GM21515 (cell line): ENCODE measurements around the gene SLC16A13.

Experiments used
- ATAC-seq: cut with Tn5 transposase; IDR thresholded peaks from one replicate; pipeline ENCODE4 v1.9.1; 2021; ENCODE audit not compliant: unreplicated experiment

Gene SLC16A13

DNA sequence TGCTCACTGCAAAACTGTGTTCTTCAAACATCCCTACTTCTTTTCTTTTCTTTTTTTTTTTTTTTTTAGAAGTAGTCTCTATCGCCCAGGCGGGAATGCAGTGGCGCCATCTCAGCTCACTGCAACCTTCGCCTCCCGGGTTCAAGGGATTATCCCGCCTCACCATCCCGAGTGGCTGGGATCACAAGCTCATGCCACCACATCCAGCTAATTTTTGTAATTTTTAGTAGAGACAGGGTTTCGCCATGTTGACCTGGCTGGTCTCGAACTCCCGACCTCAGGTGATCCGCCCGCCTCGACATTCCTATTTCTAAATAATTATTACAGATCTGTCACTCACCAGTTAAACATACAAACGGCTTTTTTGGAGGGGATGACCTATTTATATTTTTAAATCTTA, 24.4 kb upstream of the SLC16A13 start:
- no peak for ATAC-seq

DNA sequence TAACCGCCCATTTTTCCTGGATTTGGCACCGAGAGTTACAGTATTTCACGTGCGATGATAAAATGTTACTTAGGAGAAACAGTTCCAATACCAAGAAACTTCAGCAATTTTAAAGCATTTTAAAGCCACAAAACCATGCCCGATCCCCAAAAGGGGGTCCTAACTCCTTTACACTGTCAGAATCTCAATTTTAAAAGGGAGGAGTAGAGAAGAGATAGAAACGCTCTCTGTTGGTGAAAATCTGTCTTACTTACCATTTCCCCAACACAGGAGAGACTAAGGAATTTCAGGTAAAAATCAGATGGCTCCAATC, 23.9 kb upstream of the SLC16A13 start:
- no peak for ATAC-seq

DNA sequence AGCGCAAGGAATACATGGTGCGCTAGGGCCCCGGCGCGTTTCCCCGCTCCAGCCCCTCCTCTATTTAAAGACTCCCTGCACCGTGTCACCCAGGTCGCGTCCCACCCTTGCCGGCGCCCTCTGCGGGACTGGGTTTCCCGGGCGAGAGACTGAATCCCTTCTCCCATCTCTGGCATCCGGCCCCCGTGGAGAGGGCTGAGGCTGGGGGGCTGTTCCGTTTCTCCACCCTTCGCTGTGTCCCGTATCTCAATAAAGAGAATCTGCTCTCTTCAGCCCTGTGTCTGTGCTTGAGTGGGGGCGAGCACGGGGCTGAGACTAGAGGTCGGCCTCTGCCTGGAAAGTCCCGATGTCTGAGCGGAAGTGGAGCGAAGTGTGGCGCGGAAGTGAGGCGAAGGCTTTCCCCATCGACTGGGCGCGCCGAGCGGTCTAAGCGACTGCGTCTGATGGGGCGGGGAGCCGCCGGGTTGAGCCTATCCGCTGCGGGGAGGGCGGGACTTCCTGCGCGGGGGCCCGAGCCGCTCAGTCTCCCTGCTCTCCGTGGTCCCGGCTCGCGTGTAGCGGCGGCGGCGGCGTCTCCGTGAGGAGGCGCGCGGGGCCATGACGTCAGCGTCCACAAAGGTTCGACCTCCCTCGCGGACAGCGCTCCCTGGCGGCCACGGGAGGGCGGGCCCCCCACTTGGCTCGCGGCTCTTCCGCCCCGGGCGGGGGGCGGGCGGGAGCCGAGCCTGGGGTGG, 21.4 kb upstream of the SLC16A13 start:
- peak; percentile 74 for ATAC-seq

DNA sequence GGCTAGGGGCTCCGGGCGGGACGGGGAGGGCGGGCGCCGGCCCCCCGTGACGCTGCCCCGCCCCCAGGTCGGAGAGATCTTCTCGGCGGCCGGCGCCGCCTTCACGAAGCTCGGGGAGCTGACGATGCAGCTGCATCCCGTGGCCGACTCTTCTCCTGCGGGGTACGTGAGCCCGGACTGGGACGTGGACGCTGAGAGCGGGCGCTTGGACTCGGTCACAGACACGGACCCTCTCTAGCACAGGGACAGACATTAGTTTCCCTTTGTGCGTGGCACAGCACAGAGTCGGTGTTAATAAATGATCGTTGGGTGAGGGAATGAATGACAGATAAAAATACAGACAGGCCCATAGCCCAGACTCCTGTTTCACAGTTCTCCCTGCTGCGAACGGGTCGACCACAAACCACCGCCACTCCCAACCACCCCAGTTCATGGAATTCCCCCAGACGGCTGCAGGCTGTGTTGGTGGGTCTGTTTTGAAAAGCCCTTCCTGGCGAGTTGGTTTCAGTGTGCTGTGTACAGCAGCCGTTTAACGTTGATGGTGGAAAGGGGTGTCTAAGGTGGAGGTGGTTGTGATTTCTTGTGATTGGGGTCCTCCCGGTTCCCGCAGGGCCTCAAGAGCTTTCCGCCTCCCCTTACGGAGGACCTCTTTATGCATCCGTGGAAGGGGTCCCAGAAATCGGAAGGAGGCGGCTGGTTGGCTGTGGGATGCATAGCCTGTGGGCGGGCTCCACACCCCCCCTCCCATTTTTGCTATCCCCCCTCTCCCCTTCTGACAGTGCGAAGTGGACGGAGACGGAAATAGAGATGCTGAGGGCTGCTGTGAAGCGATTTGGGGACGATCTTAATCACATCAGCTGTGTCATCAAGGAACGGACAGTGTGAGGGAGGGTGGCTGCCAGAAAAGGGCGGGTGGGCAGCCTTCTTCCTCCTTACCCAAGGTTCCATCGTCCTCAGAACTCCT, 20.5 kb upstream of the SLC16A13 start:
- peak; percentile 4 for ATAC-seq

DNA sequence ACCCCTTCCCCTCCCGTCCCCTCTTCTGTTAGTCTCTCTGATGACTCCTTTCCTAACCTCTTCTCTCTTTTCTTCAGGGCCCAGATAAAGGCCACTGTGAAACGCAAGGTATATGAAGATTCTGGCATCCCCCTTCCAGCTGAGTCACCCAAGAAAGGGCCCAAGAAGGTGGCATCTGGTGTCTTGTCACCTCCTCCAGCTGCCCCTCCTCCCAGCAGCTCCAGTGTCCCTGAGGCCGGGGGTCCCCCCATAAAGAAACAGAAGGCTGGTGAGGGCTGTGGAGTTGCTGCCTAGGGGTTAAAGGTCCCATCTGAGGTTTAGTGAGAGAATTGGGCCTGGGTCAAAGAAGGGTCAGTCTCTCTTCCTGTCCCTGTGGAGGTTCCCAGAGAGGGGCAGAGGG, 19.4 kb upstream of the SLC16A13 start:
- ATAC-seq = no peak

DNA sequence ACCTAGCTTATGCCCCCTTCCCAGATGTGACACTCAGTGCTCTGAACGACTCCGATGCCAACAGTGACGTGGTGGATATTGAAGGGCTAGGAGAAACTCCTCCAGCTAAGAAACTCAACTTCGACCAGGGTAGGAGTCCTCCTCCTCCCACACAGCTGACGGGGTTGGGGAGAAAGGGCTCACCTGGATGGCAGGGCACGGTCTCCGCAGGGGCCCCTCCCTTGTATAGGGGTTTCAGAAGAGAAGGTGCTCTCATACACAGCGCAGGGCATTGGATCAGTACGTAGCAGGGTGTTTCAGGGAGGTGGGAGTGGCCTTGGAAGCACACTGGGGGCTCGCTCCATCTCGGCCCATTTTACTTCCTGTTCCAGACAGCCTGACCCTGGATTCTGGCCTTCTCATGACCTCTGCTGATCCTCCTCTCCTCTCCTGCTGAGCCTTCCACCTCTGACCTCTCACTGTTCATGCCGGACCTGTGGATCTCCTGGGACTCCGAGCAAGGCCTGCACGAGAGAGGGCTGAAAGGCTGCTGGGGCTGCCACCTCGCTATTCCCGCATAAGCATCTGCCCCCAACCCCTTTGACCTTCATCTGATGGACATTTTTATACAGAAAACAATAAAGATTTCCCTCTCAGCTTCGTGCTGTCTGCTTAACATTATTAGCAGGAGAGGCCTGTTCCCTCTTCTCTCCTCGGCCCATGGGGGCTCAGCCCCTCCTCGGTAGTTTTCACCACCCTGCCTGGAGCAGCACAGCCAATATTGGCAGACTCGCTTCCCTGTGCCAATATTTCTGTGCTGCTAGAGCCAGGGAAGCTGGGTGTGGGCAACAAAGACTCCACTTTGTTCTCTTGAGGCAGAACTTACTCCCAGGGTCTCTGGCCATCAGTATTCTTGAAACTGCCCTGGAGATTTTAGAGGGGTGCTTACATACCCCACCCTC, 18.7 kb upstream of the SLC16A13 start:
- no peak for ATAC-seq

DNA sequence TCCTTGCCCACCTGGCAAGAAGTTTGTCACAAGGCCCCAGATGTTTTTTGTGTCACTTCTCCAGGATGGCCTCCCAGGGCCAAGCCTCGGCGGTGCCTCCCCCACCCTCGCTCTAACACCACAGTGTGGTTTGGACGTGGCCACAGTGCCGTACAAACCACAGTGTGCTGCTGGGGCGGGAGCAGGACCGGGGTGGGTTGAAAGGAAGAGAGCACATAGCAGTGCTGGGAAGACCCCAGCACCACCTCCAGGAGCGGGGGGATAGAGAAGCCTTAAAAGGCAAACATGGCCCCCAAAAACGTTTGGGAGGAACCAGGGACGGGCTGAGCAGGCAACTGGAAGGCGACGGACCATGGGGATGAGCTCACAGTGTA, 18.0 kb upstream of the SLC16A13 start:
- ATAC-seq = no peak

DNA sequence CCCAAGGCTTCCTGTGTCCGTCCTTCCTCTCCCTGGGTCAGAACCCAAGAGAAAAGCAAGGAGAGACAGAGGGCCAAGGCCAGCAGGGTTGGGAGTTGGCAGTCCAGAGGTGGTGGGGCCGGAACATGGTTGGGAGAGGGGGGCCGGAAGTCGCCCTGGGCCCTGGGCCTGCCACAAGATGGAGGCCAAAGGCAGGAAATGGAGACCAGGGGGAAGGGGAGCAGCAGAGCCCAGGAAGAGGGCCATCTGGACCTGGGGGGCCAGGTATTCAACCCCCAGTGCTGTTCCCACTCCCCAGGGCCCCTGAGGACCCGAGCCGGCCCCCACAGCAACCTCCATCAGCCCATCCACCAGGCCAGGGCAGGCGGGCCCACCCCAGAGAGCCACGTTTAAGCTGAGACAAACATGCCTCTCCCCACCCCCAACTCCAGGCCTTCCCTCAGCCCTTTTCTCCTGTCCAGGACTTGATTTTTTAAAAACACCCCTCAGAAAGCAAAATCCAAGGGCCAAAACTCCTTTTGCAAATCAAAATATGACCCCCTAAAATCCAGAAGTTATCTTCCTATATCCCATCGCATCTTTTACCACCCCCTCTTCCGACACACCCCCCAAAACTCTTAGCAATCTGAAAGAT, 17.4 kb upstream of the SLC16A13 start:
- no peak for ATAC-seq

DNA sequence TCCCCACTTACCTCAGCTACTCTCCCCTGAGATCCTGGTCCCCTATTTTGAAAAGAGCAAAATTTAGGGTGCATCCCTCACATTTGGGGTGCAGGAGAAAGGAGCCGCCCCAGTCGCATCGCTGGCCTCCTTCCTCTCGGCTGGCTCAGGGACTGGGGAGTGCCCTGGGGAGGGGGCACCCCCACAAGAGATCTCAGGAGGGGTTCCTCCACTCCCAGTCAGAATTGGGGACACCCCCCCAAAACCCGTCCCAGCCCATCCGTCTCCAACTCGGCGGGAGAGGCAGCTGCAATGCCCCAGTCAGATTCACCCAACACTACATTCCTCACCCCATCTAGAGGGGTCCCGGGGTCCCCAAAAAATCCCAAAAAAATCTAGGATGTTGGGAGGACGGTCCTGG, 16.4 kb upstream of the SLC16A13 start:
- ATAC-seq = no peak

DNA sequence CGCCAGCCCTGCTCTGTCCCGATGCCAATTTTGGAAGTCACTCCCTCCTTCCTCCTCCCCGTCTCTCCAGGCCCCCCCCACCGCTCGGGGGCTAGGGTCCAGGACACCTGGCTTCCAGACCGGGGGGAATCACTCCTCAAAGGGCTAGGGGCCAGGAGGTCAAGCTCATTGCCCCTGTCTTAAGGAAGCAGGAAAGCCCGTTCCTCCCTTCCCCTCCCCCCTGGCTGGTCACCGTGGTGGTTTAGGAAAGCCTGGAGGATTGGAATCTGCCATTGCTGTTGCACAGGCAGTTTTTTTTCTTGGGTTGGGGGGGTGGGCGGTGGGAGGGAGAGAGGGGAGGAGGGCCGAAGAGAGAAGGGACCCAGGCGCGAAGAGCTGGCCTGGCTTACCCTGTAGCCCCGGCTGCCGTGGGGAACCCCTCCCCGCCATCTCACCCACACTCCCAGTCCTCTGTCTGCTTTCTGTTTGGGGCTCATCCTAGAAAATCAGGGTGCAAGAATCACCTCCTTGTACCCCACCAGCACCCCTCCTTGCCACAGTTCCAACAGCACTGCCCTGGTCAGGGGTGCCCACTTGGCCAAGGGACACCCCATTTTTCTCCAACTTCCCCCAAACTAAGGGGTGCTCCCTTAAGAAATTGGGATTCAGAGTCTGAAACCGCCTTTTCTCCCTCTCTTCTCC, 15.8 kb upstream of the SLC16A13 start:
- no peak for ATAC-seq

DNA sequence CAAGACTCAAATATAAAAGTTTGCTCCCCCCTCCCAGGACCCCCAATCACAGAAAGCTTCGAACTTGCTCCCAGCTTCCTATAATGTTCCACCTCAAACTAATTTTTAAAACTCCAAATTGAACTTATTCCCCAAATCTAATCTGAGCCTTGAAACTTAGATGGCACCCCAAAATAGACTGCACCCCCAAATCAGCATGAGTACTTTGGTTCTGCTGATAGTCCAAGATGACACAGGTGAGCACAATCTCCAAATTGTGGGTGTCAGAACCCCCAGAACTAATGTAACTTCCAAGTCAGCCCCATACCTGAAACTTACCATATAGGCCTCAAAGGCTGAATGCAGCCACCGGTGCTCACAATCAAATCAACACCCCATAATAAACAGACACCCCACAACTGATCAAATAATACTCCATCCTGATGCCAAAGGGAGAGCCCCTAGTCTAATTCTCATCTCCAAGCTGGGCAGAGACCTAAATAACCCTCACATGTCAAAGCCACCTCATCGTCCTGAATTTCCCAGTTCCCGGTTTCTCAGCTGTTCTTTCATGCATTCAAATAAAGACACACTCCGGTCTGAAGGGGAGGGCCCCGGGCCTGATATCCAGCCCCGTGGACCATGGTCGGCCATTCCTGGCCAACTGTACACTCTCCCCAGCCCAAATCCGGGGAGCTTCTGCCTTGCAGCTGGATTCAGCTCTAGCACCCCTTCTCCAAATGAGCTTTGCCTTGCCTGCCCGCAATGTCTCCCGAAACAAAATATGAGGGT, 14.7 kb upstream of the SLC16A13 start:
- ATAC-seq = no peak

DNA sequence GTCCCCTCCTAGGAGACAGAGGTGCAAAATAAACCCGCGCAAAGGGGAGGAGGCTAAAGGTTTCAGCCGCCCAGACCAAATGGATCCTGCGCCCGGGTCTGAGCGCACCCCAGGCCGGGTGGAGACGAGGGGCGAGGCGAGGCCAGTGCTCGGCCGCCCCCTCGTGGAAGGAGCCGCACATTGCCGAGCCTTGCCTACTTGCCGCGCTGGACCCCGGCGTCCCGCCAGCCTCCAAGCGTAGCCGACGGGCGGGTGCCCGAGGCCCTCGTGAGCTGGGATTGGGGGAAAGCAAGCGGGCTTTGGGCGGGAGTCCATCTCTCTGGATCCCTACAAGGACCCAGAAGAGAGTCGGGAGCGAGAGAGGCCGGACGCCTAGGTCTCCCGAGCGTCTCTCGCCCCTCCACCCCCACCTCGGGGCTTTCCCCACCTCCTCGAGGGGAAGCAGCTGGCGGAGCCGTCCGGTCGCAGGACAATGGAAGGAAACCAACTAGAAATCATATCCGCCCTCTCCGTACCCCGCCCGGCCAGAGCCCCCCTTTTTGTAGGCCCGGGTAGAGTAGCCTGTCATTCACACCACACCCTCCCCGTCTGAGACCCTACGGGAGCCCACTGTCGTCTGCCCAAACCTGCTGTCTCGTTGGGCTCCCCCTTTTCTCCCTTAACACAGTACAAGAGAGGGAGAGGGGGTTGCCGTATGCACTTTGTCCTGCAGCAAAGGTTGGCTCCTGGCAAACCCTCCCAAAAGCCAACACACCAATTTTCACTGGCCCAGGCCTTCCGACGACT, 13.6 kb upstream of the SLC16A13 start:
- ATAC-seq = peak; percentile 53

DNA sequence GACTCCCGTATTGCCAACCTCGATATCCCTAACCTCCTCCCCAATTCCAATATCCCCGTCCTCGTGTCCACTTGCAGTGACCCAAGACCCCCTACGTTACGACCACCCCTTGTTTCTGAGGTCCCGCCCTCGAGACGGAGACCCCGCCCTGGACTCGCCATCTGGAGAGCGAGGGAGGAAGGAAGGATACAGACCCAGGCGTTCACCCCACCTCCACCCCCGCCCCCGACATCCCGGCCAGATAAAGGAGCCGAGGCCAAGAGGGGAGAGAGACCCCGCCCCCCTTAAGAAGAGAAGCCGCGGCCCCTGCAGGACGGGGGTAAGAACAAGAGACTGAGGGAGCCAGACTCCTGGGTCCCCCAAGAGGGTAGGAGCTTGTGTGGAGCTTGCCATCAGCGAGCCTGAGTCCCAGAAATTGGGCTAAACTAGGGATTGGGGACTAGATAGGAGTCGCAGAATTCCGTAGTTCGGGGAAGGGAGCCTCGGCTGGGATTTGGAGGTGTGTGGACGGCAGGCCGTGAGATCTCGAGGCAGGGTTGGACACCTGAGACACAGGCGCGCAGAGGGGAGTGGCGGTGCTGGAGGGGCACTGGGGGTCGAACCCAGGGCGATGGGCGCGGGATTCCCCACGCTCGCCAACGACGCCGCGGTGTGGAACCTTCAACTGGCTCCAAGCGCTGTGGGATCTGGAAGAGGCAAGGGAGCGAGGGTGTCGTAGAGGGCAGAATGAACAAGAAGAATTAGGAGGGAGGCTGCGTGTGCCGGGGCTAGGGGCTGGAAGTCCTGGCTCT, 12.8 kb upstream of the SLC16A13 start, which contains the start of gene BCL6B:
Gene BCL6B (plus strand): TSS at position 270 of the 791 bp plus-strand sequence. CDS start 622 bp downstream, outside the sequence.
- ATAC-seq = no peak

DNA sequence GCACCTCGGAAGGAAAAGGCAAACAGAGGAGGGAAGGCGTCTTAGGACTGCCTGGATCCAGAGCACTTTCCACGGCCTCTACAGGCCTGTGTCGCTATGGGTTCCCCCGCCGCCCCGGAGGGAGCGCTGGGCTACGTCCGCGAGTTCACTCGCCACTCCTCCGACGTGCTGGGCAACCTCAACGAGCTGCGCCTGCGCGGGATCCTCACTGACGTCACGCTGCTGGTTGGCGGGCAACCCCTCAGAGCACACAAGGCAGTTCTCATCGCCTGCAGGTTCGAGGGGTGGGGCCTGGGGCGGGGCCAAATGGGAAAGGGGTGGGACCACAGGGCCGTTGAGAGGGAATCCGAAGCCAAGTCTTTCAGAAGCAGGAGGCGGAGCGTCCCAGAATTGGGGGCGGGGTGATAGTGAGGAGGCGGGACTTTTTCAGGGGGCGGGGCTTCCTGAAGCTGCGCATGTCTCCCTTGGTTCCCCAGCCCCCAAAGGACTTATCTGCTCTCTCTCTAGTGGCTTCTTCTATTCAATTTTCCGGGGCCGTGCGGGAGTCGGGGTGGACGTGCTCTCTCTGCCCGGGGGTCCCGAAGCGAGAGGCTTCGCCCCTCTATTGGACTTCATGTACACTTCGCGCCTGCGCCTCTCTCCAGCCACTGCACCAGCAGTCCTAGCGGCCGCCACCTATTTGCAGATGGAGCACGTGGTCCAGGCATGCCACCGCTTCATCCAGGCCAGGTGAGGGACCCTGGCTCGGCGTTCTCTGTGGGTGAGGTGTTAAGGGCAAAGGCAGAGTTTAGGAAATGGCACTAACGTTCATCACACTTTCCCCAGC, 12.0 kb upstream of the SLC16A13 start:
- no peak for ATAC-seq

DNA sequence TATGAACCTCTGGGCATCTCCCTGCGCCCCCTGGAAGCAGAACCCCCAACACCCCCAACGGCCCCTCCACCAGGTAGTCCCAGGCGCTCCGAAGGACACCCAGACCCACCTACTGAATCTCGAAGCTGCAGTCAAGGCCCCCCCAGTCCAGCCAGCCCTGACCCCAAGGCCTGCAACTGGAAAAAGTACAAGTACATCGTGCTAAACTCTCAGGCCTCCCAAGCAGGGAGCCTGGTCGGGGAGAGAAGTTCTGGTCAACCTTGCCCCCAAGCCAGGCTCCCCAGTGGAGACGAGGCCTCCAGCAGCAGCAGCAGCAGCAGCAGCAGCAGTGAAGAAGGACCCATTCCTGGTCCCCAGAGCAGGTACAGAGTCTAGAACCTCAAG, 11.4 kb upstream of the SLC16A13 start:
- ATAC-seq = no peak

DNA sequence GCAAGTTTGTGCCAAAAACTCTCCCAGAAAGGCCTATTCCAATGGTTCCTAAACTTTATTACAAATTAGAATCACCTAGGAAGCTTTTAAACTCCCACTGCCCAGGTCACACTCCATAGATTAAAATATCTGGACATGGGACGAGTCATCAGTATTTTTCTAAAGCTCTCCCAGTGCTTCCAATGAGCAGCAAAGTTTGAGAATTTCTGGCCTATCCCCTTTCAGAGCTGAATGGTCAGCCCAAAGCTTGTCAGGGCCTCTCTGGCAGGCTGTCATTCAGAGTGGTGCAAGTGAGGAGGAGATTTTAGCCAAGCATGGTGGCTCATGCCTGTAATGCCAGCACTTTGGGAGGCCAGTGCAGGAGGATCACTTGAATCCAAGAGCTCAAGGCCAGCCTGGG, 10.6 kb upstream of the SLC16A13 start:
- ATAC-seq = no peak
